ENCODE measurements around the gene ACCS. TPM values are rescaled to one million over a fixed set of nuclear protein-coding genes. Genes with fewer than 3 reads are reported as not detected.

Gene ACCS
- total and polyA plus RNA-seq, 8 donors, result 10.1 to 68.1 (median 16.2) TPM

DNA sequence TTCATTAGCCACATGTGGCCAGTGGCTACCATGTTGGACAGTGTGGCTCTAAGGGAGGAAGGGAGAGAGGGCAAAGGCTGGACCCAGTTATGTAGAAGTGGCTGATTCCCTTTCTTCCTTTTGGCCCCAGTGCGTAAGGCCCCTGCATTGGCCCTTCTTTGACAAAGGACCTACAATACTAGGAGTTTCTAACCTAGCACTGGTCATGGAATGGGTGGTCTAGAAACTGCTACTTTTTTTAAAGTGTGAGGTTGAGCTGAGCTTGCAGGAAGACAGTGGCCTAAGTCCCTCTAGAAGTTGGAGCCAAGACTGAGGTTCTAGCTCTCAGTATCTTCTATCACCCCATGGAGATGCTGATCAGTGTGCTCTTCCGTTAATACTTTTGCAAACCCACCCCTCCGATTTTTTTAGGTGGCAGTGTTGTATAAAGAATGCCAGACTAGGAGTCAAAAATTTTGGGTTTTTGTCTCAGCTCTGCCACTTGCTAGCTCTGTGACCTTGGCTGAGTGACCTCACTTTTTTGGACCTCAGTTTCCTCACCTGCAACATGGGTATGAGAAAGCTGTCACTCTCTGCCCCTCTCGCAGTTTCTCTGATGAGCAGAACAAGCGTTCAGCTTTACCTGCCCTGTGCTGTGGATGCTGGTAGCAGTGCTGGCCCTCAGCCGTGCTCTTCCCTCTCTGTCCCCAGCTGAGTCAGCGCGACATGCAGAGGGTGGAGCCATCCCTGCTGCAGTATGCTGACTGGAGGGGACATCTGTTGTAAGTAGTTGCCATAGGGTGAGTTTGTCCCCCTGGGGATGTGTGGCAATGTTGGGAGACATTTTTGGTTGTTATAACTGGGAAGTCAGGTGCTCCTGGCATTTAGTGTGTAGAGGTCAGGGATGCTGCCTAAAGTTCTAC is 6.9 kb downstream of the ACCS start:
- DNase-seq (no peak), FAIRE-seq (no peak), ATAC-seq (no peak)
- TF ChIP-seq, protein P1, sequence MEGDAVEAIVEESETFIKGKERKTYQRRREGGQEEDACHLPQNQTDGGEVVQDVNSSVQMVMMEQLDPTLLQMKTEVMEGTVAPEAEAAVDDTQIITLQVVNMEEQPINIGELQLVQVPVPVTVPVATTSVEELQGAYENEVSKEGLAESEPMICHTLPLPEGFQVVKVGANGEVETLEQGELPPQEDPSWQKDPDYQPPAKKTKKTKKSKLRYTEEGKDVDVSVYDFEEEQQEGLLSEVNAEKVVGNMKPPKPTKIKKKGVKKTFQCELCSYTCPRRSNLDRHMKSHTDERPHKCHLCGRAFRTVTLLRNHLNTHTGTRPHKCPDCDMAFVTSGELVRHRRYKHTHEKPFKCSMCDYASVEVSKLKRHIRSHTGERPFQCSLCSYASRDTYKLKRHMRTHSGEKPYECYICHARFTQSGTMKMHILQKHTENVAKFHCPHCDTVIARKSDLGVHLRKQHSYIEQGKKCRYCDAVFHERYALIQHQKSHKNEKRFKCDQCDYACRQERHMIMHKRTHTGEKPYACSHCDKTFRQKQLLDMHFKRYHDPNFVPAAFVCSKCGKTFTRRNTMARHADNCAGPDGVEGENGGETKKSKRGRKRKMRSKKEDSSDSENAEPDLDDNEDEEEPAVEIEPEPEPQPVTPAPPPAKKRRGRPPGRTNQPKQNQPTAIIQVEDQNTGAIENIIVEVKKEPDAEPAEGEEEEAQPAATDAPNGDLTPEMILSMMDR (IDR thresholded peaks at IDR 0.05), result no peak
- Histone ChIP-seq H3K4me1 (no peaks in the 10 kb centered on the region), H3K27ac (no peak overlapping the region), H3K36me3 (peaks cover 0 to 10% (median 0%) of the 10 kb centered on the region in 3 donors), H3K4me3 (no peak overlapping the region), H3K27me3 (no peaks in the 10 kb centered on the region), H3K9me3 (no peaks in the 10 kb centered on the region)
- 92 to 95% methylated on average over 8 of the region's 8 CpGs for WGBS, 2 donors
- intact Hi-C loops (cut with DNase I), result no loop called here

DNA sequence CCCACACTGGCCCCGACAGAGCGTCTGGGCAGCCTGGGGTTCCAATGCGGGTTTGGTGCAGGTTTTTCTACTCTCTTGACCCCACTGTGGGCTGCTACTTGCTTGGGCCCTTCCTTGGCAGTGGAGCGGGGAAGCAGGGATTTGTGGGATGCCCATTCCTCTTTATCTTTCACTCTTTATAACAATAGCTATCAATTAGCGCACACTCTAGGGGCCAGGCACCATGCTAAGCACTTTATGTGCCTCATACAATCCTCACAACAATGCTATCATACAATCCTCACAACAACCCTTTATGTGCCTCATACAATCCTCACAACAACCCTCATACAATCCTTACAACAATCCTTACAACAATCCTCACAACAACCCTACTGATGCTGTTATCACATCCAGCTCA is 12.7 kb downstream of the ACCS start:
- Histone ChIP-seq H3K4me1 (no peaks in the 10 kb centered on the region), H3K9me3 (no peaks in the 10 kb centered on the region), H3K4me3 (no peak overlapping the region), H3K36me3 (peaks cover 0 to 12% (median 0%) of the 10 kb centered on the region in 3 donors), H3K27ac (no peak overlapping the region), H3K27me3 (no peaks in the 10 kb centered on the region)
- no peak for FAIRE-seq
- TF ChIP-seq, protein P1 (IDR thresholded peaks at IDR 0.05), result no peak
- DNase-seq, result no peak
- whole genome bisulfite sequencing, 2 donors, result 89 to 92% methylated on average over 5 of the region's 5 CpGs
- ATAC-seq, result no peak
- intact Hi-C loops (cut with DNase I), result no loop called here

DNA sequence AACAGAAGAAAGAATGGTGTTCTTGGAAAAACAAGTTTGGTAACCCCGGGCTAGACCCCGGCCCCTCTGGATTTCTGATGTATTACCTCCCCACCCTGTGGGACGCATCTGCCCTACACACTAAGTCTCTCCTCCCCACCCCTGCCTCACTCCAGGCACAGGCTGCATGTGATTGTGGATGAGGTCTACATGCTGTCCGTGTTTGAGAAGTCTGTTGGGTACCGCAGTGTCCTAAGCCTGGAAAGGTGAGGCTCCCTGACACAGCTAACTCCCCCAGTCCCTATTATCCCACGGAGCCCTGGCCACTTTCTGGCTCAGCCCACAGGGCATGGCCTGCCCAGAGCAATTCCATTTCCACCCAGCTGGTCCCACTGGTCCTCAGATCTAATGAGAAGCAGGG is 13.3 kb downstream of the ACCS start:
- 84 to 90% methylated on average over 6 of the region's 6 CpGs for WGBS, 2 donors
- ATAC-seq (no peak), DNase-seq (no peak), FAIRE-seq (no peak)
- TF ChIP-seq, protein P1 (IDR thresholded peaks at IDR 0.05), result no peak
- no peaks in the 10 kb centered on the region for H3K9me3 ChIP-seq
- no peaks in the 10 kb centered on the region for H3K27me3 ChIP-seq
- H3K27ac ChIP-seq, result no peak overlapping the region
- peaks cover 0 to 13% (median 0%) of the 10 kb centered on the region in 3 donors for H3K36me3 ChIP-seq
- intact Hi-C loops (cut with DNase I), result no loop called here
- H3K4me1 ChIP-seq, result no peaks in the 10 kb centered on the region
- H3K4me3 ChIP-seq, result no peak overlapping the region

DNA sequence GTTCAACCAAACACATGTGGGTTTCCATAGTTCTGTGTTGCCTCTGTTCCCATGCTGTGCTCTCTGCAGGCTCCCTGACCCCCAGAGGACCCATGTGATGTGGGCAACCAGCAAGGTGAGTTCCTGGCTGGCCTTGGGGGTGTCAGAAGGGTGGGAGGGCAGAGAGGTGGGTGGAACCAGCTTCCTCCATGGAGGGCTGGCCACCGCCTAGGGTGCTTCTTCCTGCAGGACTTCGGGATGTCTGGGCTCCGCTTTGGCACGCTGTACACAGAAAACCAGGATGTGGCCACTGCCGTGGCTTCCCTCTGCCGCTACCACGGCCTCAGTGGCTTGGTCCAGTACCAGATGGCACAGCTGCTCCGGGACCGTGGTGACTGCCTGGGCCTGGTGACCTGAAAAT is 14.9 kb downstream of the ACCS start:
- 96 to 98% methylated on average over 9 of the region's 9 CpGs for WGBS, 2 donors
- Histone ChIP-seq H3K4me1 (no peaks in the 10 kb centered on the region), H3K27ac (no peak overlapping the region), H3K27me3 (no peaks in the 10 kb centered on the region), H3K9me3 (no peaks in the 10 kb centered on the region), H3K4me3 (no peak overlapping the region), H3K36me3 (peaks cover 0 to 3% (median 0%) of the 10 kb centered on the region in 3 donors)
- FAIRE-seq, result no peak
- no peak for DNase-seq
- no peak for ATAC-seq
- intact Hi-C loops (cut with DNase I), result no loop called here
- TF ChIP-seq, protein P1 (IDR thresholded peaks at IDR 0.05), result no peak

DNA sequence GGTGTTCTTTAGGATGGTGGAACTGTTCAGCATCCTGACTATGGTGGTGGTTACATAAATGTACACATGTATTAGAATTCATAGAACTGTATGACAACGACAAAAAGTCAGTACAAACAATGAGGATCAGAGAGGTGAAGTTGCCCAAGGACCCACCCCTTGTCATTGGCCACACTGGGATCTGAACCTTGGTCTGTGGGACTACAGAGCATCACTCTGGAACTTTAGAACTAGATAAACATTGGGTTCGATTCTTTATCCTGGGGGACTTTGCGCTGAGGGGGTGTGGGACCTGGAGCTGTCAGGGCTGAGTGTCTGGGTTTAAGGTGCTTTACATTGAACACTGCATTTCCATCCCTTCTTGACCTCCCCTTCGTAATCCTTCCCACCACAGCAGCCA is 16.6 kb downstream of the ACCS start:
- H3K9me3 ChIP-seq, result no peaks in the 10 kb centered on the region
- FAIRE-seq (no peak), ATAC-seq (no peak), DNase-seq (no peak)
- TF ChIP-seq, protein P1 (IDR thresholded peaks at IDR 0.05), result no peak
- H3K27me3 ChIP-seq, result no peaks in the 10 kb centered on the region
- H3K27ac ChIP-seq, result no peak overlapping the region
- 86 to 94% methylated on average over 4 of the region's 4 CpGs for WGBS, 2 donors
- intact Hi-C loops (cut with DNase I), result no loop called here
- no peak overlapping the region for H3K4me3 ChIP-seq
- peaks cover 0 to 3% (median 0%) of the 10 kb centered on the region in 3 donors for H3K36me3 ChIP-seq
- H3K4me1 ChIP-seq, result no peaks in the 10 kb centered on the region
